ENCODE measurements around the gene STXBP5L. TPM values are rescaled to one million over a fixed set of nuclear protein-coding genes. Genes with fewer than 3 reads are reported as not detected.
"Not testable (repeated sequence)": the region's sequence is repeated elsewhere in the genome, so short reads cannot be mapped to it uniquely, and the experiment has no call there.

The STXBP5L gene
- total RNA-seq, 1 donor from 2014 or later = 1.7 TPM

DNA sequence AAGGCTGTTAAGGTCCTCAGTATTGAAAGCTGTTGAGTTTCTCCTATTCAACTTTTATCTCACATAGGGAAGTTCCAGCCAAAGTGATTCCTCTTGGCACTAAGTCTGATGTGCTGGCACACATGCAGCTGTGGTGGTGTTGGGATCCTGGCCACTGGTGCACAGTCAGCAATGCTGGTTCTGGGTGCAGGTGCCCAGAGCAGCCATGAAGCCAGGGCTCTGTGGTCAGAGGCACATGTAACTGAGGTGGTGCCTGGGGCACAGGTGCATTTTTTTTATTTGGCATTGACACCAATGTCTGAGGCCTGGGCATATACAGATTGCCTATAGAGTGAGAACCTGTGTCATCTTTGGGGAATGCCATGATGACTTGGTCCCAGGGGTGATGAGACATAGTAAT lies 366.4 kb downstream of the STXBP5L start:
- DNase-seq (ENCODE audit: low spot score in 2 of 2, unreplicated experiment in 2 of 2) = no peak
- H3K36me3 Mint-ChIP-seq = no peaks in the 10 kb centered on the region
- TF ChIP-seq, protein P1, sequence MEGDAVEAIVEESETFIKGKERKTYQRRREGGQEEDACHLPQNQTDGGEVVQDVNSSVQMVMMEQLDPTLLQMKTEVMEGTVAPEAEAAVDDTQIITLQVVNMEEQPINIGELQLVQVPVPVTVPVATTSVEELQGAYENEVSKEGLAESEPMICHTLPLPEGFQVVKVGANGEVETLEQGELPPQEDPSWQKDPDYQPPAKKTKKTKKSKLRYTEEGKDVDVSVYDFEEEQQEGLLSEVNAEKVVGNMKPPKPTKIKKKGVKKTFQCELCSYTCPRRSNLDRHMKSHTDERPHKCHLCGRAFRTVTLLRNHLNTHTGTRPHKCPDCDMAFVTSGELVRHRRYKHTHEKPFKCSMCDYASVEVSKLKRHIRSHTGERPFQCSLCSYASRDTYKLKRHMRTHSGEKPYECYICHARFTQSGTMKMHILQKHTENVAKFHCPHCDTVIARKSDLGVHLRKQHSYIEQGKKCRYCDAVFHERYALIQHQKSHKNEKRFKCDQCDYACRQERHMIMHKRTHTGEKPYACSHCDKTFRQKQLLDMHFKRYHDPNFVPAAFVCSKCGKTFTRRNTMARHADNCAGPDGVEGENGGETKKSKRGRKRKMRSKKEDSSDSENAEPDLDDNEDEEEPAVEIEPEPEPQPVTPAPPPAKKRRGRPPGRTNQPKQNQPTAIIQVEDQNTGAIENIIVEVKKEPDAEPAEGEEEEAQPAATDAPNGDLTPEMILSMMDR (IDR thresholded peaks at IDR 0.05; ENCODE audit: unreplicated experiment) = no peak
- no peak overlapping the region for H3K27ac Mint-ChIP-seq
- no peak overlapping the region for H3K4me3 Mint-ChIP-seq
- H3K4me1 Mint-ChIP-seq = no peaks in the 10 kb centered on the region
- H3K9me3 Mint-ChIP-seq = peaks cover 34% of the 10 kb centered on the region
- no peaks in the 10 kb centered on the region for H3K27me3 Mint-ChIP-seq (ENCODE audit: low read depth)

DNA sequence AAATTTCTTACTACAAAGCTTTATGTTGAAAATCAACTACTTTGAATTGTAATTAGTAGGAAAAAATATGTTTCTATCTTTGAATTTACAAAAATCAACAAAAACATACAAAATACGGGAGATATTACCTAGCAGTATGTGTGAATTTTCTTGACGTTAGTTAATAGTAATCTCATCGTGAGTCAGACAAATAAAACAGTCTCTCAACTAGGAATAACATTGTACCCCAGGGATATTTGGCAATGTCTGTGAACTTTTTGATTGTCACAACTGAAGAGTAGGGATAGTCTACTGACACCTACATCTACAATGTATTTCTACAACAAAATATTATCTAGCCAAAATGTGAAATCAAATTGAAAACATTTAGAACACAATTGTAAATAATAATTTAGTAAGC lies 387.4 kb downstream of the STXBP5L start:
- TF ChIP-seq, protein P1 (IDR thresholded peaks at IDR 0.05; ENCODE audit: unreplicated experiment) = no peak

DNA sequence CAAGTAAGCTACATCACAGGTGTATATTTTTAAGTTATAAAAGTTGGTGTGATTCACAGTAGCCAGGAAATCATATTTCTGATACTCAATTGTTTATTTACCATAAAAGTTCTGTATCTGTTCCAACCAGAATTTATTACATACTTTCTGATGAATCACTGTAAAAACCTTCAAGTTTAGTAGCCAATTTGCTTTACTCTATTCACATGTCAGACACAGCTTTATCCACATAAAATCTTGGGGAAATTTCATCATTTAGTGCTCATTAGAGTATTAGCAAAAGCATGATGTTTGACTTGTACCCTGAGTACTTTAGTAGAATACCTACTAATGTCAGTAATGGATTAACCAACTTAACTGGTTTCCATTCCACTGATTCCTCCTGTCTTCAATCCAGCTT lies 388.0 kb downstream of the STXBP5L start:
- H3K4me1 Mint-ChIP-seq = no peaks in the 10 kb centered on the region
- TF ChIP-seq, protein P1 (IDR thresholded peaks at IDR 0.05; ENCODE audit: unreplicated experiment) = no peak
- no peak overlapping the region for H3K4me3 Mint-ChIP-seq
- peaks cover under 1% of the 10 kb centered on the region for H3K27me3 Mint-ChIP-seq (ENCODE audit: low read depth)
- no peak overlapping the region for H3K27ac Mint-ChIP-seq
- no peaks in the 10 kb centered on the region for H3K36me3 Mint-ChIP-seq
- DNase-seq (ENCODE audit: low spot score in 2 of 2, unreplicated experiment in 2 of 2) = no peak
- peaks cover 10% of the 10 kb centered on the region for H3K9me3 Mint-ChIP-seq

More for the DNA sequence above, 387.4 kb downstream of the STXBP5L start:
- no peak overlapping the region for H3K27ac Mint-ChIP-seq
- H3K4me3 Mint-ChIP-seq = no peak overlapping the region
- H3K9me3 Mint-ChIP-seq = peaks cover 10% of the 10 kb centered on the region
- DNase-seq (ENCODE audit: low spot score in 2 of 2, unreplicated experiment in 2 of 2) = no peak
- H3K36me3 Mint-ChIP-seq = no peaks in the 10 kb centered on the region
- H3K4me1 Mint-ChIP-seq = no peaks in the 10 kb centered on the region
- H3K27me3 Mint-ChIP-seq (ENCODE audit: low read depth) = no peaks in the 10 kb centered on the region

DNA sequence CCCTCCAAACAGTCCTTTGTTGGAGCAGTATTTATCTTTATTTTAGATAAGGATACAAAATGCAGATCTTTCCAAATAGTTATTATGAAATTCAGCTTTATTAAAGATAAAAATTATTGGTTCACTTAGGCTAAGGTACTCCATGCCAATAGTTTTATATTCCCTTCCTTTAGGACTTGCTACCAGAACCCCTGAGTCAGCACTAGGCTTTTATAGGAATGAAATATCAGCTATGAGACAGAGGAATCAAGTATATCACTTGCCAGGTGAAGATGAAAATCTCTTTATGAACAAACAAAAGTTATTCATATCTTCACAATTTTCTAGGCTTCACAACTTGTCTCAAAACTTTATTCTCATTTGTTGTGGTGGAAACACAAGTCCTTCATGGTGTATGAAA lies 416.3 kb downstream of the STXBP5L start:
- H3K9me3 Mint-ChIP-seq = no peaks in the 10 kb centered on the region
- H3K4me3 Mint-ChIP-seq = no peak overlapping the region
- DNase-seq (ENCODE audit: low spot score in 2 of 2, unreplicated experiment in 2 of 2) = no peak
- H3K27ac Mint-ChIP-seq = no peak overlapping the region
- no peaks in the 10 kb centered on the region for H3K4me1 Mint-ChIP-seq
- TF ChIP-seq, protein P1 (IDR thresholded peaks at IDR 0.05; ENCODE audit: unreplicated experiment) = no peak
- no peaks in the 10 kb centered on the region for H3K36me3 Mint-ChIP-seq
- H3K27me3 Mint-ChIP-seq (ENCODE audit: low read depth) = no peaks in the 10 kb centered on the region

DNA sequence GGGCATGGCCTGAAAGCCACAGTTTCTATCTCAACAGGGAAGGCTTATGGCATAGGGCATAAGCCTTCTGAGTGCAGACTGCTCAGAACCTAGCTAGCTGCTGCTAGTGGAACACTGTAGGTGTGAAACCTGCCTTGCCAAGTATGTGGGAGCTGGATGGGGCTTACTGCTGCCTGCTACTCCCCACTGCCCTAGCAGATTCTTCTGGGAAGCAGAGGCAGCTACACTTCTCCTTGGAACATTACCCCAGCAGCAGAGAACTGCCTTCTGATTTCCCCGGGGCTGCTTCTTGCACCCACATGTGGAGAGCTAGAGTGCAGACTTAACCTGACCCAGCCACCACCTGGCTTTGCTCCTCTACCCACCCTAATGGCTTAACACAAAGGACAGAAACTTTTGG lies 422.1 kb downstream of the STXBP5L start:
- no peak for DNase-seq (ENCODE audit: low spot score in 2 of 2, unreplicated experiment in 2 of 2)
- Mint-ChIP-seq H3K27me3 (ENCODE audit: low read depth) (no peaks in the 10 kb centered on the region), H3K36me3 (no peaks in the 10 kb centered on the region), H3K4me3 (no peak overlapping the region), H3K9me3 (peaks cover 5% of the 10 kb centered on the region), H3K27ac (no peak overlapping the region), H3K4me1 (no peaks in the 10 kb centered on the region)
- TF ChIP-seq, protein P1 (IDR thresholded peaks at IDR 0.05; ENCODE audit: unreplicated experiment) = no peak

DNA sequence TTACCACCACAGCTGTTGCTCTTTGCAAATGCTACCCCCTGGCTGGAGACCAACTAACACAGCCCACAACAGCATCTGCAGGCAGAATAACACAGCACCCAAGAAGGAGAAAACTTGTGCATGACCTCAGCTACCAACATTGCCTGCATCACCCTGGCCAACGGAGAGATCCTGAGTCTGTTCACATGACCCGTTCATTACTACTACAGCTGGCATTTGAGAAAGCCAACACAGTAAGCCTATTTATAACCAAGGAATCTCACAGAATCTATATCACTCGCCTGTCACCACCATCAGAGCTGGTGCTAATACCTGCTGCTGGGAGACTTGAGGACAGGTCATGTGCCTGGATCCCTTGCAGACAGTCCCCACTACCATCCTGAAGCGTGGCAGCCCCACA lies 422.6 kb downstream of the STXBP5L start:
- Mint-ChIP-seq H3K4me1 (no peaks in the 10 kb centered on the region), H3K9me3 (peaks cover 5% of the 10 kb centered on the region), H3K27ac (no peak overlapping the region), H3K36me3 (no peaks in the 10 kb centered on the region), H3K4me3 (no peak overlapping the region), H3K27me3 (ENCODE audit: low read depth) (no peaks in the 10 kb centered on the region)
- no peak for DNase-seq (ENCODE audit: low spot score in 2 of 2, unreplicated experiment in 2 of 2)
- TF ChIP-seq, protein P1 (IDR thresholded peaks at IDR 0.05; ENCODE audit: unreplicated experiment) = no peak

DNA sequence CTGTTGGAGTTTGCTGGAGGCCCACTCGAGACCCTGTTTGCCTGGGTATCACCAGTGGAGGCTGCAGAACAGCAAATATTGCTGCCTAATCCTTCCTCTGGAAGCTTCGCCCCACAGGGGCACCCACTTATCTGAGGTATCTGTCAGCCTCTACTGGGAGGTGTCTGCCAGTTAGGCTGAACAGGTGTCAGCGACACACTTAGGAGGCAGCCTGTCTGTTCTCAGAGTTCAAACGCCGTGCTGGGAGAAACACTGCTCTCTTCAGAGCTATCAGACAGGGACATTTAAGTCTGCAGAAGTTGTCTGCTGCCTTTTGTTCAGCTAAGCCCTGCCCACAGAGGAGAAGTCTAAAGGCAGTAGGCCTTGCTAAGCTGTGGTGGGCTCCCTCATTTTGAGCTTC lies 448.0 kb downstream of the STXBP5L start:
- not testable (repeated sequence) for H3K4me3 Mint-ChIP-seq; H3K27me3 Mint-ChIP-seq (ENCODE audit: low read depth); H3K36me3 Mint-ChIP-seq; H3K27ac Mint-ChIP-seq; DNase-seq (ENCODE audit: low spot score in 2 of 2, unreplicated experiment in 2 of 2); H3K4me1 Mint-ChIP-seq
- H3K9me3 Mint-ChIP-seq = peaks cover 44% of the 10 kb centered on the region

All from mesothelial cell of epicardium (in vitro differentiated cells).